ENCODE data around the gene PSMD14. TPM values are rescaled to one million over a fixed set of nuclear protein-coding genes. Genes with fewer than 3 reads are reported as not detected.

PSMD14 gene
- total and polyA plus RNA-seq, 2 donors (not counting 1 experiment from before 2014, with no cell fraction given), result 7.4 to 27.0 TPM

- no peak overlapping the region for H3K27ac Mint-ChIP-seq
- H3K4me3 Mint-ChIP-seq, result no peak overlapping the region
- H3K27ac ChIP-seq (ENCODE audit: low read length in 2 of 2), result no peak overlapping the region
- peaks cover 50% of the 10 kb centered on the region for H3K79me2 ChIP-seq (ENCODE audit: control insufficient read depth, insufficient read depth, low read length)
- no peak overlapping the region for H3K9ac ChIP-seq (ENCODE audit: low read length)
- ChIA-PET POLR2A (no interaction called here), CTCF (interaction anchor here (0.7 kb wide), 1 partner anchor 788 kb away, joined by 3 read pairs; no protein-coding TSS in a partner anchor)
- peaks cover 0 to 14% (median 2%) of the 10 kb centered on the region in 3 donors for H3K9me3 ChIP-seq (ENCODE audit: control extremely low read depth in 1 of 3, control insufficient read depth in 2 of 3, insufficient read depth in 1 of 3, low read length in 2 of 3)
- H4K20me1 ChIP-seq (ENCODE audit: control insufficient read depth, insufficient read depth, low read length, poor library complexity, severe bottlenecking), result no peaks in the 10 kb centered on the region
- ATAC-seq (ENCODE audit: low read depth), result no peak
- 100% methylated on average over 2 of the region's 3 CpGs for whole genome bisulfite sequencing (ENCODE audit: insufficient coverage)
- H3K4me1 Mint-ChIP-seq, result peaks cover 25% of the 10 kb centered on the region
- H3K9me3 Mint-ChIP-seq (ENCODE audit: insufficient read depth), result peaks cover 6% of the 10 kb centered on the region
- H3K27me3 ChIP-seq (replicated peaks in 1 of 4; ENCODE audit: control extremely low read depth in 1 of 4, control insufficient read depth in 3 of 4, insufficient read depth in 4 of 4, low read length in 3 of 4), result no peaks in the 10 kb centered on the region
- no peaks in the 10 kb centered on the region for H3K4me1 ChIP-seq (ENCODE audit: control insufficient read depth in 2 of 2, insufficient read depth in 2 of 2, low read length in 2 of 2)
- intact Hi-C loops (cut with micrococcal nuclease), result no loop called here
- no peaks in the 10 kb centered on the region for H3K36me3 ChIP-seq (replicated peaks in 1 of 2; ENCODE audit: control extremely low read depth in 1 of 2, control insufficient read depth in 1 of 2, extremely low read depth in 1 of 2, insufficient read depth in 2 of 2, low read length in 1 of 2)
- no peak overlapping the region for H3K4me2 ChIP-seq (replicated peaks; ENCODE audit: low read depth, low read length, poor library complexity, severe bottlenecking)
- H3K27me3 Mint-ChIP-seq, result no peaks in the 10 kb centered on the region
- no peak overlapping the region for H3K4me3 ChIP-seq (ENCODE audit: control extremely low read depth in 1 of 5, extremely low read depth in 1 of 5, insufficient read depth in 1 of 5, low read depth in 2 of 5, low read length in 4 of 5)
- no peak overlapping the region for H2AFZ ChIP-seq (ENCODE audit: insufficient read depth, low read depth, low read length, poor library complexity, severe bottlenecking)
- no peak for TF ChIP-seq EZH2 (IDR thresholded peaks at IDR 0.05; ENCODE audit: borderline replicate concordance, insufficient read depth, low read depth, low read length, poor library complexity, severe bottlenecking)
- TF ChIP-seq CTCF (IDR thresholded peaks at IDR 0.05), result no peak
- DNase-seq, result no peak
Observed at GRCh38 chr2:161343235-161343634, 35.0 kb downstream of the PSMD14 start.

- Histone ChIP-seq H3K4me3 (ENCODE audit: control extremely low read depth in 1 of 5, extremely low read depth in 1 of 5, insufficient read depth in 1 of 5, low read depth in 2 of 5, low read length in 4 of 5) (no peak overlapping the region), H3K4me1 (ENCODE audit: control insufficient read depth in 2 of 2, insufficient read depth in 2 of 2, low read length in 2 of 2) (no peaks in the 10 kb centered on the region), H3K79me2 (ENCODE audit: control insufficient read depth, insufficient read depth, low read length) (peaks cover 53% of the 10 kb centered on the region), H2AFZ (ENCODE audit: insufficient read depth, low read depth, low read length, poor library complexity, severe bottlenecking) (no peak overlapping the region), H4K20me1 (ENCODE audit: control insufficient read depth, insufficient read depth, low read length, poor library complexity, severe bottlenecking) (no peaks in the 10 kb centered on the region), H3K9ac (ENCODE audit: low read length) (no peak overlapping the region), H3K27ac (ENCODE audit: low read length in 2 of 2) (no peak overlapping the region), H3K9me3 (ENCODE audit: control extremely low read depth in 1 of 3, control insufficient read depth in 2 of 3, insufficient read depth in 1 of 3, low read length in 2 of 3) (peaks cover 0 to 14% (median 2%) of the 10 kb centered on the region in 3 donors), H3K36me3 (replicated peaks in 1 of 2; ENCODE audit: control extremely low read depth in 1 of 2, control insufficient read depth in 1 of 2, extremely low read depth in 1 of 2, insufficient read depth in 2 of 2, low read length in 1 of 2) (peaks cover 0 to 2% of the 10 kb centered on the region in 2 experiments), H3K4me2 (replicated peaks; ENCODE audit: low read depth, low read length, poor library complexity, severe bottlenecking) (no peak overlapping the region), H3K27me3 (replicated peaks in 1 of 4; ENCODE audit: control extremely low read depth in 1 of 4, control insufficient read depth in 3 of 4, insufficient read depth in 4 of 4, low read length in 3 of 4) (no peaks in the 10 kb centered on the region)
- DNase-seq, result no peak
- CTCF ChIA-PET, result no interaction called here
- intact Hi-C loops (cut with micrococcal nuclease), result no loop called here
- 100% methylated on average over 1 of the region's 2 CpGs for WGBS (ENCODE audit: insufficient coverage)
- POLR2A ChIA-PET, result no interaction called here
- H3K27me3 Mint-ChIP-seq, result no peaks in the 10 kb centered on the region
- H3K27ac Mint-ChIP-seq, result no peak overlapping the region
- peaks cover 18% of the 10 kb centered on the region for H3K4me1 Mint-ChIP-seq
- ATAC-seq (ENCODE audit: low read depth), result no peak
- H3K9me3 Mint-ChIP-seq (ENCODE audit: insufficient read depth), result peaks cover 4% of the 10 kb centered on the region
- no peak overlapping the region for H3K4me3 Mint-ChIP-seq
- TF ChIP-seq EZH2 (IDR thresholded peaks at IDR 0.05; ENCODE audit: borderline replicate concordance, insufficient read depth, low read depth, low read length, poor library complexity, severe bottlenecking), result no peak
- TF ChIP-seq CTCF (IDR thresholded peaks at IDR 0.05), result no peak
Observed at GRCh38 chr2:161344692-161345091, 36.5 kb downstream of the PSMD14 start.

Data from B cell (primary cell).